ENCODE results near the gene TMPRSS13.

GRCh38 chr11:117929142-117929915 is at the start of gene TMPRSS13:
- TF ChIP-seq CTCF (IDR thresholded peaks at IDR 0.05) = no peak
- no peak for TF ChIP-seq POLR2A (IDR thresholded peaks at IDR 0.05)
- TF ChIP-seq POLR2AphosphoS5 (IDR thresholded peaks at IDR 0.05) = no peak
- no peak for TF ChIP-seq EP300 (IDR thresholded peaks at IDR 0.05)

Data from gastroesophageal sphincter (tissue), 3 donors.